RWPE1 (cell line): ENCODE measurements around the gene GRIA1.
A peak's percentile ranks its signal among the peaks of the same experiment; 100 is the strongest.

Experiments
- CTCF ChIA-PET: fragments of 350-600 bp; sonication (Branson Sonifier 250); formaldehyde crosslinking; extraction: SDS; loops from one replicate; lab custom pipeline; 2021; lab: Yijun Ruan, JAX
- POLR2A ChIA-PET: fragments of 400-600 bp; formaldehyde crosslinking; extraction: SDS; loops from one replicate; lab custom pipeline; 2020; ENCODE audit warnings: antibody characterized with exemption; ENCODE audit not compliant: low non-redundant PET; lab: Yijun Ruan, JAX
- DNase-seq: peaks from one replicate; pipeline ENCODE4 v3.0.0; 2012; ENCODE audit warnings: low spot score
- H3K27ac ChIP-seq: fragments of 450-650 bp; 2 replicates; pipeline ENCODE4 v1.5.1; 2017
- CTCF ChIP-seq: fragments of 450-650 bp; conservative IDR thresholded peaks from 2 replicates; pipeline ENCODE4 v1.5.1; 2017; ENCODE audit warnings: low read depth, mild to moderate bottlenecking

GRIA1 gene

GRCh38 chr5:153816870-153817269, 326.4 kb downstream of the GRIA1 start:
- TF ChIP-seq CTCF, result no peak
- no peak overlapping the region for H3K27ac ChIP-seq
- POLR2A ChIA-PET, result no interaction called here
- CTCF ChIA-PET, result interaction anchor here (1.9 kb wide), 1 partner anchor 148 kb away, joined by 4 read pairs; no protein-coding TSS in a partner anchor
- no peak for DNase-seq

GRCh38 chr5:153818626-153819025, 328.2 kb downstream of the GRIA1 start:
- ChIA-PET CTCF (no interaction called here), POLR2A (no interaction called here)
- no peak for TF ChIP-seq CTCF
- no peak overlapping the region for H3K27ac ChIP-seq
- DNase-seq, result peak; percentile 41

GRCh38 chr5:153823036-153823435, 332.6 kb downstream of the GRIA1 start:
- DNase-seq, result no peak
- H3K27ac ChIP-seq, result no peak overlapping the region
- no peak for TF ChIP-seq CTCF
- ChIA-PET POLR2A (no interaction called here), CTCF (no interaction called here)

GRCh38 chr5:153824909-153825308, 334.4 kb downstream of the GRIA1 start:
- TF ChIP-seq CTCF, result no peak
- POLR2A ChIA-PET, result no interaction called here

GRCh38 chr5:153827397-153827796, 336.9 kb downstream of the GRIA1 start:
- ChIA-PET POLR2A (no interaction called here), CTCF (interaction anchor here (0.7 kb wide), 1 partner anchor 420 kb away, joined by 3 read pairs; no protein-coding TSS in a partner anchor)
- no peak overlapping the region for H3K27ac ChIP-seq
- no peak for TF ChIP-seq CTCF
- no peak for DNase-seq

More at GRCh38 chr5:153824909-153825308, 334.4 kb downstream of the GRIA1 start:
- DNase-seq, result no peak
- no peak overlapping the region for H3K27ac ChIP-seq
- CTCF ChIA-PET, result interaction anchor here (0.6 kb wide), 1 partner anchor 830 kb away, joined by 3 read pairs; no protein-coding TSS in a partner anchor

GRCh38 chr5:153829510-153830065, 339.1 kb downstream of the GRIA1 start:
- ChIA-PET CTCF (no interaction called here), POLR2A (no interaction called here)
- no peak for TF ChIP-seq CTCF
- H3K27ac ChIP-seq, result no peak overlapping the region
- no peak for DNase-seq
